ENCODE results near the gene KIF24. TPM values are rescaled to one million over a fixed set of nuclear protein-coding genes. Genes with fewer than 3 reads are reported as not detected.
A peak's percentile ranks its signal among the peaks of the same experiment; 100 is the strongest.

KIF24 gene
- total and polyA plus RNA-seq, 2 of the 8 experiments (the other 6 are each of a cell fraction or from before 2014, with no cell fraction given), result 2.7 to 3.9 TPM

DNA sequence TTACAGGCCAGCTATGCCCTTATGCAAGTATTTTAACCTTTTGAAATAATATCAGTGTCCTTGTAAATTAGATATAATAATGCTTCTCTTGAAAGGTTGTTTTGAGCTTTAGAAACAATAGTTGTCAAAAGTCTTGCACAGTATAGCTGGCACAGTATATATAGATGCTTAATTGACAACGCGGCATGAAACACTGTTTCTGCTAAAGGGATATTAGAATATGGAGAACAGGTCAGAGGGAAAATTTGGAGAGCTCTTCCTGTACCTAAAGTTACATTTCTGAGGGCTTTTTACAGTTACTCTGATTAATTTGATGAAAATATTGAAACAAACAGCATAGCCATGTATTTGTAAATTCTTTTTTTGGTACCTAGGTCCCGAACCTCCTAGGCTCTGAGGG is 4.8 kb upstream of the KIF24 start:
- no peak overlapping the region for H3K18ac ChIP-seq (ENCODE audit: extremely low read depth, low read length)
- no peak for FAIRE-seq
- no peak overlapping the region for H2BK20ac ChIP-seq (ENCODE audit: low read length)
- H3K9ac ChIP-seq (replicated peaks in 1 of 4; ENCODE audit: extremely low read depth in 1 of 4, low read depth in 3 of 4, low read length in 3 of 4), result no peak overlapping the region
- ChIA-PET CTCF (ENCODE audit: partially characterized antibody) (interaction anchor here (0.7 to 16.6 kb wide), 18 partner anchors 9 to 278 kb away, joined by 3 to 350 read pairs (median 4); partner anchors contain the start of genes MYORG and RPP25L), POLR2A (ENCODE audit: partially characterized antibody) (interaction anchor here (0.6 to 1.7 kb wide), 6 partner anchors 9 to 46 kb away, joined by 3 to 5 read pairs (median 3); partner anchors contain the start of gene MYORG)
- no peak overlapping the region for H3K27ac ChIP-seq (ENCODE audit: low read depth, low read length)
- 48% methylated on average over 3 of the region's 3 CpGs; no CpG with 5 or more reads in 1 of the 2 experiments for WGBS, 2 experiments (ENCODE audit: extremely low coverage in 1 of 2, insufficient coverage in 1 of 2, insufficient read length in 1 of 2, insufficient replicate concordance in 2 of 2, low coverage in 1 of 2, low lambda C conversion rate in 2 of 2, missing lambda C conversion rate in 1 of 2)
- H3K27me3 ChIP-seq (replicated peaks in 1 of 4; ENCODE audit: control insufficient read depth in 3 of 4, extremely low read depth in 1 of 4, insufficient read depth in 3 of 4, low read length in 3 of 4), result no peaks in the 10 kb centered on the region
- H4K8ac ChIP-seq (ENCODE audit: extremely low read depth, insufficient read depth, low read length), result no peak overlapping the region
- no peak overlapping the region for H3K4ac ChIP-seq (replicated peaks; ENCODE audit: insufficient read length, low read depth, low read length)
- peaks cover 3% of the 10 kb centered on the region for H3K23me2 ChIP-seq (ENCODE audit: low read depth, low read length)
- H2BK5ac ChIP-seq (ENCODE audit: low read depth, low read length), result no peak overlapping the region
- H2BK12ac ChIP-seq (ENCODE audit: low read depth, low read length), result no peak overlapping the region
- H2BK120ac ChIP-seq (replicated peaks; ENCODE audit: low read depth, low read length), result no peak overlapping the region
- no peak overlapping the region for H3K14ac ChIP-seq (ENCODE audit: insufficient read length)
- H2AFZ ChIP-seq (ENCODE audit: low read length), result no peak overlapping the region
- peaks cover 2 to 10% (median 9%) of the 10 kb centered on the region in 4 experiments; a peak in 5 of 7 replicates for H3K4me1 ChIP-seq (replicated peaks in 1 of 4; ENCODE audit: control insufficient read depth in 3 of 4, insufficient read depth in 4 of 4, low read length in 3 of 4)
- H3K4me3 ChIP-seq (ENCODE audit: extremely low read depth in 1 of 4, insufficient read depth in 2 of 4, low read depth in 3 of 4, low read length in 4 of 4), result no peak overlapping the region
- no peaks in the 10 kb centered on the region for H3K9me3 ChIP-seq (ENCODE audit: insufficient read depth in 2 of 2, low read depth in 1 of 2, low read length in 1 of 2)
- H4K5ac ChIP-seq (ENCODE audit: insufficient read length, low read depth, low read length), result no peak overlapping the region
- DNase-seq (ENCODE audit: low read depth in 1 of 2, low spot score in 2 of 2), result no peak
- H4K20me1 ChIP-seq (replicated peaks in 1 of 2; ENCODE audit: control insufficient read depth in 1 of 2, insufficient read depth in 2 of 2, low read length in 2 of 2), result peaks cover 0 to 2% of the 10 kb centered on the region in 2 experiments
- no peaks in the 10 kb centered on the region for H3K79me1 ChIP-seq (ENCODE audit: low read depth, low read length)
- H4K91ac ChIP-seq (replicated peaks; ENCODE audit: insufficient read length, low read length), result no peak overlapping the region
- no peaks in the 10 kb centered on the region for H3K79me2 ChIP-seq (ENCODE audit: control insufficient read depth in 1 of 2, insufficient read depth in 2 of 2, low read length in 2 of 2)
- peak overlapping the region in 1 of 2 experiments; percentile 8; a peak in 2 of 4 replicates for H3K4me2 ChIP-seq (ENCODE audit: insufficient read depth in 1 of 2, low read depth in 2 of 2, low read length in 2 of 2)
- H3K56ac ChIP-seq (replicated peaks; ENCODE audit: insufficient read length, low read depth, low read length), result no peak overlapping the region
- H2BK15ac ChIP-seq (ENCODE audit: low read length), result no peak overlapping the region
- no peak overlapping the region for H2AK5ac ChIP-seq (ENCODE audit: low read depth, low read length)
- H3K23ac ChIP-seq (ENCODE audit: insufficient read length), result no peak overlapping the region
- peaks cover 0 to 4% (median 1%) of the 10 kb centered on the region in 4 experiments; a peak in 2 of 8 replicates for H3K36me3 ChIP-seq (ENCODE audit: control insufficient read depth in 2 of 4, insufficient read depth in 4 of 4, low read length in 3 of 4)
- TF ChIP-seq EP300 (IDR thresholded peaks at IDR 0.05; ENCODE audit: borderline replicate concordance in 1 of 2, low read depth in 2 of 2, low read length in 2 of 2) (no peak), TBP (IDR thresholded peaks at IDR 0.05; ENCODE audit: low read depth, low read length) (no peak), FOSL1 (IDR thresholded peaks at IDR 0.05; ENCODE audit: insufficient read depth, low read depth, low read length) (no peak), CBX5 (IDR thresholded peaks at IDR 0.05; ENCODE audit: low read depth, low read length) (no peak), SAP30 (IDR thresholded peaks at IDR 0.05; ENCODE audit: insufficient read depth, insufficient replicate concordance, low read length) (no peak), SUZ12 (IDR thresholded peaks at IDR 0.05; ENCODE audit: low read length) (no peak), HDAC6 (IDR thresholded peaks at IDR 0.05; ENCODE audit: low read depth, low read length) (no peak), RXRA (IDR thresholded peaks at IDR 0.05; ENCODE audit: insufficient read depth, low read depth, low read length) (no peak), SIN3A (conservative IDR thresholded peaks at IDR 0.05 in 1 of 2, IDR thresholded peaks at IDR 0.05 in 1 of 2; ENCODE audit: low read depth in 1 of 2, low read length in 2 of 2) (no peak), CTBP2 (IDR thresholded peaks at IDR 0.05; ENCODE audit: borderline replicate concordance, insufficient read depth, insufficient read length, low read length) (no peak)
- TF ChIP-seq, protein P1, sequence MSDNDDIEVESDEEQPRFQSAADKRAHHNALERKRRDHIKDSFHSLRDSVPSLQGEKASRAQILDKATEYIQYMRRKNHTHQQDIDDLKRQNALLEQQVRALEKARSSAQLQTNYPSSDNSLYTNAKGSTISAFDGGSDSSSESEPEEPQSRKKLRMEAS (IDR thresholded peaks at IDR 0.05), result no peak
- TF ChIP-seq, protein P2, sequence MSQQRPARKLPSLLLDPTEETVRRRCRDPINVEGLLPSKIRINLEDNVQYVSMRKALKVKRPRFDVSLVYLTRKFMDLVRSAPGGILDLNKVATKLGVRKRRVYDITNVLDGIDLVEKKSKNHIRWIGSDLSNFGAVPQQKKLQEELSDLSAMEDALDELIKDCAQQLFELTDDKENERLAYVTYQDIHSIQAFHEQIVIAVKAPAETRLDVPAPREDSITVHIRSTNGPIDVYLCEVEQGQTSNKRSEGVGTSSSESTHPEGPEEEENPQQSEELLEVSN (IDR thresholded peaks at IDR 0.05), result no peak

All from H1 (cell line).